ENCODE results near the gene LYPLAL1. TPM values are rescaled to one million over a fixed set of nuclear protein-coding genes. Genes with fewer than 3 reads are reported as not detected.

LYPLAL1 gene
- total RNA-seq, 1 experiment from 2014 or later, result 40.0 TPM

DNA sequence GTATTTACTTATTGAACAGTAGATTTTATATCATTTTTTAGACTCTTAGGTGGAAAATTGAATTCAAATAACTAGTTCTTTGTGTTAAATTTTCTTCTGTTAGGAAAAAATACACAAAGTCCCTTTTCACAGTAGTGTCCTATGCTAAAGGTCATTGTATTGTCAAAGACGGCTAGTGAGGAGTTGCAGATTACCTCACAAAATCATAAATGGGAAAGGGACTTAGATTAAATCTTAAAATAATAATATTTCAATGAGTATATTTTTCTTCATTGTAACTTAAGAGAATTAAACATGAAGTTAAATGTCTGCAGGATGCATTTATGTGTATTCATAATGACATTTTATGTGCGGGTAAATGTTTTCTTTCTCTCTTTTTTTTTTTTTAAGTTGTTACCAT is 32.7 kb downstream of the LYPLAL1 start:
- Histone ChIP-seq H2AFZ (ENCODE audit: low read depth, low read length, poor library complexity, severe bottlenecking) (no peak overlapping the region), H3K27ac (ENCODE audit: low read depth, low read length) (no peak overlapping the region), H3K9me2 (ENCODE audit: insufficient read depth) (no peaks in the 10 kb centered on the region), H3K4me3 (replicated peaks in 1 of 2; ENCODE audit: low read depth in 1 of 2, low read length in 2 of 2) (no peak overlapping the region), H3K79me2 (ENCODE audit: insufficient read depth, low read length) (peaks cover 12% of the 10 kb centered on the region), H3K27me3 (ENCODE audit: insufficient read depth, low read length) (no peaks in the 10 kb centered on the region), H3K4me1 (ENCODE audit: control insufficient read depth in 1 of 2, insufficient read depth in 2 of 2, low read length in 2 of 2) (no peaks in the 10 kb centered on the region), H3K9me3 (ENCODE audit: control insufficient read depth in 1 of 2, insufficient read depth in 1 of 2, low read depth in 1 of 2, low read length in 2 of 2) (no peaks in the 10 kb centered on the region), H3K9ac (ENCODE audit: low read length) (no peak overlapping the region), H4K20me1 (ENCODE audit: insufficient read depth) (no peaks in the 10 kb centered on the region), H3K4me2 (ENCODE audit: low read length) (no peak overlapping the region), H3K36me3 (ENCODE audit: control insufficient read depth in 1 of 2, insufficient read depth in 2 of 2, low read length in 2 of 2) (no peaks in the 10 kb centered on the region)
- intact Hi-C loops (cut with micrococcal nuclease), result loop anchor here (10.0 kb wide), 2 partner anchors 348 to 458 kb away; no protein-coding TSS in a partner anchor
- no TSS peak for BruUV-seq (replicated peaks)
- DNase-seq (ENCODE audit: low read depth, low spot score), result no peak
- ChIA-PET CTCF (no interaction called here), RAD21 (ENCODE audit: low non-redundant PET in 1 of 2, low total read pairs in 2 of 2, uncharacterized antibody in 2 of 2, unreplicated experiment in 2 of 2) (no interaction called here), POLR2A (no interaction called here)
- no peak for ATAC-seq
- TF ChIP-seq, protein P1, sequence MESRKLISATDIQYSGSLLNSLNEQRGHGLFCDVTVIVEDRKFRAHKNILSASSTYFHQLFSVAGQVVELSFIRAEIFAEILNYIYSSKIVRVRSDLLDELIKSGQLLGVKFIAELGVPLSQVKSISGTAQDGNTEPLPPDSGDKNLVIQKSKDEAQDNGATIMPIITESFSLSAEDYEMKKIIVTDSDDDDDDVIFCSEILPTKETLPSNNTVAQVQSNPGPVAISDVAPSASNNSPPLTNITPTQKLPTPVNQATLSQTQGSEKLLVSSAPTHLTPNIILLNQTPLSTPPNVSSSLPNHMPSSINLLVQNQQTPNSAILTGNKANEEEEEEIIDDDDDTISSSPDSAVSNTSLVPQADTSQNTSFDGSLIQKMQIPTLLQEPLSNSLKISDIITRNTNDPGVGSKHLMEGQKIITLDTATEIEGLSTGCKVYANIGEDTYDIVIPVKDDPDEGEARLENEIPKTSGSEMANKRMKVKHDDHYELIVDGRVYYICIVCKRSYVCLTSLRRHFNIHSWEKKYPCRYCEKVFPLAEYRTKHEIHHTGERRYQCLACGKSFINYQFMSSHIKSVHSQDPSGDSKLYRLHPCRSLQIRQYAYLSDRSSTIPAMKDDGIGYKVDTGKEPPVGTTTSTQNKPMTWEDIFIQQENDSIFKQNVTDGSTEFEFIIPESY (IDR thresholded peaks at IDR 0.05; ENCODE audit: extremely low read depth, insufficient replicate concordance, low read length), result no peak
- TF ChIP-seq SP1 (IDR thresholded peaks at IDR 0.05; ENCODE audit: low read depth), result no peak
- TF ChIP-seq REST (IDR thresholded peaks at IDR 0.05; ENCODE audit: low read depth), result no peak
- no peak for TF ChIP-seq SIN3A (IDR thresholded peaks at IDR 0.05; ENCODE audit: low read depth)
- no peak for TF ChIP-seq JUND (IDR thresholded peaks at IDR 0.05)
- TF ChIP-seq FOSL1 (IDR thresholded peaks at IDR 0.05; ENCODE audit: low read depth), result no peak
- no peak for TF ChIP-seq ZNF274 (IDR thresholded peaks at IDR 0.05; ENCODE audit: low read depth, low read length)
- no peak for TF ChIP-seq EZH2 (IDR thresholded peaks at IDR 0.05)
- no peak for TF ChIP-seq MAX (IDR thresholded peaks at IDR 0.05)
